OCI-LY3 (cell line): Measurements from ENCODE around the gene GEN1.

Experiments used
- H2AFZ ChIP-seq: fragments of 200-600, 300-600 bp; shearing (Covaris generic); 2 replicates; pipeline ENCODE4 v1.6.0; 2014; ENCODE audit warnings: antibody characterized with exemption, low read depth, low read length
- H3K27ac ChIP-seq: fragments of 200-600, 300-600 bp; sonication (generic); 2 replicates; pipeline ENCODE4 v1.5.1; 2014; ENCODE audit warnings: mild to moderate bottlenecking, low read length, moderate library complexity, mixed read lengths
- H3K27me3 ChIP-seq: fragments of 200-600, 300-600 bp; sonication (generic); 2 replicates; pipeline ENCODE4 v1.6.1; 2014; ENCODE audit warnings: low read depth, low read length, mixed read lengths
- H3K36me3 ChIP-seq: fragments of 200-600, 300-600 bp; sonication (generic); replicated peaks from 2 replicates; pipeline ENCODE3; 2014; ENCODE audit warnings: low read depth, low read length, mixed read lengths
- H3K4me1 ChIP-seq: fragments of 300-600, 200-600 bp; sonication (generic); 2 replicates; pipeline ENCODE4 v1.6.1; 2014; ENCODE audit warnings: low read length, mixed read lengths
- H3K4me2 ChIP-seq: fragments of 200-600, 300-600 bp; sonication (generic); 2 replicates; pipeline ENCODE4 v1.6.1; 2014; ENCODE audit warnings: low read length, mixed read lengths
- H3K4me3 ChIP-seq: fragments of 300-600, 200-600 bp; sonication (generic); 2 replicates; pipeline ENCODE4 v1.5.1; 2014; ENCODE audit warnings: antibody characterized with exemption, mild to moderate bottlenecking, low read length, moderate library complexity
- H3K79me2 ChIP-seq: fragments of 300-600, 200-600 bp; shearing (Covaris generic); 2 replicates; pipeline ENCODE4 v1.6.1; 2014; ENCODE audit warnings: mild to moderate bottlenecking, low read length, mixed read lengths
- H3K9ac ChIP-seq: fragments of 300-600, 200-600 bp; shearing (Covaris generic); 2 replicates; pipeline ENCODE4 v1.6.0; 2014; ENCODE audit warnings: mild to moderate bottlenecking, low read length, moderate library complexity
- H3K9me3 ChIP-seq: fragments of 200-600, 300-600 bp; shearing (Covaris generic); 2 replicates; pipeline ENCODE4 v1.6.1; 2014; ENCODE audit warnings: low read length, mixed read lengths; ENCODE audit not compliant: insufficient read depth
- H4K20me1 ChIP-seq: fragments of 200-600, 300-600 bp; sonication (generic); 2 replicates; pipeline ENCODE4 v1.6.1; 2016; ENCODE audit warnings: low read length, mixed read lengths; ENCODE audit not compliant: insufficient read depth
- EZH2phosphoT487 ChIP-seq: fragments of 200-600 bp; shearing (Covaris generic); IDR thresholded peaks from 2 replicates; pipeline ENCODE4 v1.6.1; 2018; ENCODE audit warnings: antibody characterized with exemption, mixed run types, low read depth
- TF ChIP-seq, protein P1 (sequence below): fragments of 200-600, 300-600 bp; sonication (generic); IDR thresholded peaks from 2 replicates; pipeline ENCODE4 v1.5.1; 2014; ENCODE audit warnings: antibody characterized with exemption, low read length, low read depth

Gene GEN1

DNA sequence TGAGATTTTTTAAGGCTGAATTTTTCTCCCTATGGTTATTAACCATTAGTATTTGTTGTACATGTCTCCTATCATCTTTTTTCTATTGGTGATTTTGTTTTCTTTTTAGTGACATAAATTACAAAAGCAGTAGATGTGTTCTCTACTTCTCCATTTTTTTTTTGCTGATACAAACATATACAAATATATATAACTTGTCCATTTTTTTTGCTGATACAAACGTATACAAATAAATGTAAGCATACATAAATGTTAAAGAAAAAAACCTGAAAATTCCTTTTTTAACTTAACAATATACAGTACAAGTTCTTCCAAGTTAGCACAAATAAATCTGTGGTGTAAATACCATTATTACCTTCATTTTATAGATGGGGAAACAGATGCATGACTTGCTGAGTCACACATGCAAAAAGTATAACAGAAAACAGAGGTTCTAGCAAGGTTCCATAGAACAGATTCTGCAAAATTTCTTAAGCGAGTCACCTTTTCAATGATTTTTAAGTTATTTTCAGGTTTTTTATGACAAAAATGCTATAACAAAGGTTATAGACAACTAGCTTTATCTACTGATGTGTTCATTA lies 64.4 kb downstream of the GEN1 start:
- Histone ChIP-seq H3K4me2 (peak overlapping the region; percentile 25), H4K20me1 (no peaks in the 10 kb centered on the region), H3K36me3 (no peaks in the 10 kb centered on the region), H3K9me3 (no peaks in the 10 kb centered on the region), H2AFZ (0 out of 2 replicates have a peak overlapping the region, but pooled peaks have one; percentile 12), H3K4me3 (no peak overlapping the region), H3K79me2 (no peaks in the 10 kb centered on the region), H3K9ac (peak overlapping the region; percentile 34; the same call in 1 of the 2 replicates), H3K4me1 (peaks cover 80% of the 10 kb centered on the region), H3K27ac (no peak overlapping the region), H3K27me3 (no peaks in the 10 kb centered on the region)
- no peak for TF ChIP-seq EZH2phosphoT487
- TF ChIP-seq, protein P1, sequence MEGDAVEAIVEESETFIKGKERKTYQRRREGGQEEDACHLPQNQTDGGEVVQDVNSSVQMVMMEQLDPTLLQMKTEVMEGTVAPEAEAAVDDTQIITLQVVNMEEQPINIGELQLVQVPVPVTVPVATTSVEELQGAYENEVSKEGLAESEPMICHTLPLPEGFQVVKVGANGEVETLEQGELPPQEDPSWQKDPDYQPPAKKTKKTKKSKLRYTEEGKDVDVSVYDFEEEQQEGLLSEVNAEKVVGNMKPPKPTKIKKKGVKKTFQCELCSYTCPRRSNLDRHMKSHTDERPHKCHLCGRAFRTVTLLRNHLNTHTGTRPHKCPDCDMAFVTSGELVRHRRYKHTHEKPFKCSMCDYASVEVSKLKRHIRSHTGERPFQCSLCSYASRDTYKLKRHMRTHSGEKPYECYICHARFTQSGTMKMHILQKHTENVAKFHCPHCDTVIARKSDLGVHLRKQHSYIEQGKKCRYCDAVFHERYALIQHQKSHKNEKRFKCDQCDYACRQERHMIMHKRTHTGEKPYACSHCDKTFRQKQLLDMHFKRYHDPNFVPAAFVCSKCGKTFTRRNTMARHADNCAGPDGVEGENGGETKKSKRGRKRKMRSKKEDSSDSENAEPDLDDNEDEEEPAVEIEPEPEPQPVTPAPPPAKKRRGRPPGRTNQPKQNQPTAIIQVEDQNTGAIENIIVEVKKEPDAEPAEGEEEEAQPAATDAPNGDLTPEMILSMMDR = no peak

DNA sequence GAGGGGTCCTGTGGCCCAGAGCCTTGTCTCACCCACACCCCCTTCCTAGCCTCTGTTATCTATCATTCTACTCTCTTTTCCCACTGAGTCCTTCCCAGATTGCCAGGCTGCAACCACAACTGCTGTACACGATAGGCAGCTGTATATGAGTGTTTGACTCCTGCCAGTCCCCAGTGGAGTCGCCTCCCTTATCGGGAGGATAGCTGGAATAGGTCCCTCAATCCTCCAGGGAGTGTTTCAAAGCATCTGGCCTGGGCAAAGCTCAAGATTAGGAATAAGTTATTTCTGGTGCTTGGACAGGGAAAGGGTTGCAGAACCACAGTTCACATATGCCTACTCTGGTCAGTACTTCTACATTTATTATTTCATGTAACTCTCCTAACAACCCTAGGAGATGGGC lies 67.1 kb downstream of the GEN1 start:
- no peak overlapping the region for H3K4me3 ChIP-seq
- peaks cover 68% of the 10 kb centered on the region for H3K4me1 ChIP-seq
- no peak overlapping the region for H3K4me2 ChIP-seq
- no peak overlapping the region for H3K9ac ChIP-seq
- no peak overlapping the region for H2AFZ ChIP-seq
- no peaks in the 10 kb centered on the region for H3K36me3 ChIP-seq
- no peaks in the 10 kb centered on the region for H3K27me3 ChIP-seq
- peak overlapping the region; percentile 68 for H3K27ac ChIP-seq
- no peaks in the 10 kb centered on the region for H3K79me2 ChIP-seq
- no peaks in the 10 kb centered on the region for H3K9me3 ChIP-seq
- H4K20me1 ChIP-seq = no peaks in the 10 kb centered on the region
- no peak for TF ChIP-seq EZH2phosphoT487
- TF ChIP-seq, protein P1 = no peak

DNA sequence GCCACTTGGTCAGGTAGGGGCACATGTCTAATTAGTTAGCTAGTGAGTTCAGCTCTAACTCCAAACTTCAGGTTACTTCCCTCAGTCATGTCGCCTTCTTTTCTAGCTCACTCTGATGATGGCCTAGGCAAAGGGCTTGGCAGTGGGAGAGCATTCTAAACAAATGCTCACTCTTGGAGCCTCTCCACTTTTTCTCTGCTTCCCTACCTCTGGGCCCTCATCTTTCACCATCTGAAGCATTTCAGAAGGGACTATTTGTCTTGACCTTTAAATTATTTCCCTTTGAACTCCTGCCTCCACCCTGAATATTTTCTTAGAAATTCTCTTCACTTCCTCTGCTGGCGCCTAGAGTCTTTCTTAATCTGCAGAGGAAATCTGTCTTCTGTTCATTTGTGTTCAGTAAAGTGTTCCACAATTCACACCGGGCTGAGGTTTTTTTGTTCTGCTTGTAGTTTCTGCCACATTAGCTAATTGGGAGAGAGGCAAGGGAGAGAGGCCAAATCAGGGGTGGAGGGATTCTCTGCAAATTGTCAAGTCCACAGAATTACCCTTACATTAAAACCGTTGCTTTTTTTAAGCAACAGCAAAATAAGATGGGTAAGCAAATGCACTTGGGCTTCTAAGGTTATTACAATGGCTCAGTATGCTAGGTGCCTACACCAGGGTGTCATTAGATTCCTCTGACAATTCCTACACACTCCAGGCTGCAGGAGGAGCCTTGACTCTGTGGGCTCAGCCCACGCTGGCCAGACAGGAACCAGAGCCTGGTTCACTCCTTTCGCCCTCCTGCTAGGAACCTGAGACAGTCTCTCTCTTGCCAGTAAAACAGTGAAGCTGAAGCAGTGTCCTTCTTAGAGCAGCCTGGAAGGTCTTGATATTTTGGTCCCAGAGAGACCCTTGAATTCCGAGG lies 67.9 kb downstream of the GEN1 start:
- Histone ChIP-seq H3K79me2 (no peaks in the 10 kb centered on the region), H3K4me1 (peaks cover 61% of the 10 kb centered on the region), H2AFZ (peak overlapping the region; percentile 68), H3K9ac (peak overlapping the region; percentile 48; the same call in 1 of the 2 replicates), H3K4me2 (peak overlapping the region; percentile 53), H3K27ac (peak overlapping the region; percentile 68), H3K9me3 (no peaks in the 10 kb centered on the region), H4K20me1 (no peaks in the 10 kb centered on the region), H3K36me3 (no peaks in the 10 kb centered on the region), H3K4me3 (peak overlapping the region; percentile 3), H3K27me3 (no peaks in the 10 kb centered on the region)
- TF ChIP-seq EZH2phosphoT487 = no peak
- TF ChIP-seq, protein P1 = no peak
